Activated naive CD4-positive, alpha-beta T cell treated with anti-CD3 and anti-CD28 coated beads, Interleukin-2, amount 10 ng/mL, durations not matched to agents 7 days and 5 days (primary cell): ENCODE data around the gene MICOS13.
"Not testable (repeated sequence)": the region's sequence is repeated elsewhere in the genome, so short reads cannot be mapped to it uniquely, and the experiment has no call there.

Experiments used
- CTCF ChIA-PET: fragments of 350-600 bp; sonication (Branson Sonifier 250); formaldehyde crosslinking; loops from one replicate; lab custom pipeline; 2021; ENCODE audit warnings: antibody characterized with exemption; lab: Charles Lee
- DNase-seq: peaks from one replicate; pipeline ENCODE4 v3.0.0-alpha.2; 2020
- H3K27ac Mint-ChIP-seq: one replicate; pipeline ENCODE4 v1.8.0; 2021; ENCODE audit warnings: mild to moderate bottlenecking, moderate library complexity, mixed read lengths
- H3K27me3 Mint-ChIP-seq: one replicate; pipeline ENCODE4 v1.8.0; 2021; ENCODE audit warnings: mild to moderate bottlenecking, mixed read lengths
- H3K36me3 Mint-ChIP-seq: one replicate; pipeline ENCODE4 v1.8.0; 2021; ENCODE audit warnings: mixed read lengths
- H3K4me1 Mint-ChIP-seq: one replicate; pipeline ENCODE4 v1.8.0; 2021; ENCODE audit warnings: mixed read lengths
- H3K4me3 Mint-ChIP-seq: one replicate; pipeline ENCODE4 v1.8.0; 2021; ENCODE audit warnings: mild to moderate bottlenecking, moderate library complexity, mixed read lengths
- H3K9me3 Mint-ChIP-seq: one replicate; pipeline ENCODE4 v1.8.0; 2021; ENCODE audit warnings: mixed read lengths

MICOS13 gene

GRCh38 chr19:5694956-5695648 lies 14.8 kb upstream of the MICOS13 start:
- CTCF ChIA-PET: interaction anchor here (1.0 kb wide), 1 partner anchor 24 kb away, joined by 3 read pairs; no protein-coding TSS in a partner anchor
- H3K27ac Mint-ChIP-seq: no peak overlapping the region
- DNase-seq: no peak
- peaks cover 45% of the 10 kb centered on the region for H3K36me3 Mint-ChIP-seq
- H3K4me1 Mint-ChIP-seq: peaks cover 22% of the 10 kb centered on the region
- H3K9me3 Mint-ChIP-seq: no peaks in the 10 kb centered on the region
- H3K4me3 Mint-ChIP-seq: no peak overlapping the region
- H3K27me3 Mint-ChIP-seq: peaks cover 6% of the 10 kb centered on the region

GRCh38 chr19:5694167-5694955 lies 14.0 kb upstream of the MICOS13 start:
- DNase-seq: no peak
- CTCF ChIA-PET: interaction anchor here (1.0 kb wide), 1 partner anchor 24 kb away, joined by 3 read pairs; no protein-coding TSS in a partner anchor
- peaks cover 26% of the 10 kb centered on the region for H3K4me1 Mint-ChIP-seq
- no peak overlapping the region for H3K4me3 Mint-ChIP-seq
- no peaks in the 10 kb centered on the region for H3K9me3 Mint-ChIP-seq
- H3K27me3 Mint-ChIP-seq: peaks cover 8% of the 10 kb centered on the region
- H3K27ac Mint-ChIP-seq: no peak overlapping the region
- H3K36me3 Mint-ChIP-seq: peaks cover 47% of the 10 kb centered on the region

GRCh38 chr19:5693195-5694166 lies 13.2 kb upstream of the MICOS13 start:
- Mint-ChIP-seq H3K9me3 (no peaks in the 10 kb centered on the region), H3K27ac (no peak overlapping the region), H3K27me3 (peaks cover 8% of the 10 kb centered on the region), H3K4me1 (peaks cover 29% of the 10 kb centered on the region), H3K36me3 (peaks cover 41% of the 10 kb centered on the region), H3K4me3 (no peak overlapping the region)
- CTCF ChIA-PET: no interaction called here
- DNase-seq: no peak

GRCh38 chr19:5692723-5693194 lies 12.4 kb upstream of the MICOS13 start:
- Mint-ChIP-seq H3K27me3 (peaks cover 8% of the 10 kb centered on the region), H3K27ac (peak overlapping the region; percentile 55), H3K9me3 (no peaks in the 10 kb centered on the region), H3K36me3 (peaks cover 41% of the 10 kb centered on the region), H3K4me3 (peak overlapping the region; percentile 95), H3K4me1 (peaks cover 34% of the 10 kb centered on the region)
- no peak for DNase-seq
- CTCF ChIA-PET: no interaction called here

- H3K27ac Mint-ChIP-seq: peak overlapping the region; percentile 64
- H3K4me1 Mint-ChIP-seq: peaks cover 34% of the 10 kb centered on the region
- no peak for DNase-seq
- CTCF ChIA-PET: interaction anchor here (1.1 to 3.3 kb wide), 4 partner anchors 20 to 136 kb away, joined by 3 to 19 read pairs (median 8); partner anchors contain the start of genes CATSPERD and LONP1
- H3K4me3 Mint-ChIP-seq: peak overlapping the region; percentile 95
- H3K9me3 Mint-ChIP-seq: no peaks in the 10 kb centered on the region
- peaks cover 8% of the 10 kb centered on the region for H3K27me3 Mint-ChIP-seq
- peaks cover 39% of the 10 kb centered on the region for H3K36me3 Mint-ChIP-seq
These were observed 11.8 kb upstream of the MICOS13 start for GRCh38 chr19:5691822-5692722.

- peak; percentile 51 for DNase-seq
- Mint-ChIP-seq H3K27me3 (peaks cover 12% of the 10 kb centered on the region), H3K4me1 (peaks cover 38% of the 10 kb centered on the region), H3K4me3 (peak overlapping the region; percentile 95), H3K27ac (peak overlapping the region; percentile 92), H3K9me3 (no peaks in the 10 kb centered on the region), H3K36me3 (peaks cover 33% of the 10 kb centered on the region)
- CTCF ChIA-PET: interaction anchor here (1.1 to 3.3 kb wide), 4 partner anchors 21 to 137 kb away, joined by 3 to 19 read pairs (median 8); partner anchors contain the start of genes CATSPERD and LONP1
These were observed 10.9 kb upstream of the MICOS13 start for GRCh38 chr19:5690955-5691821.

GRCh38 chr19:5690125-5690954 lies 10.0 kb upstream of the MICOS13 start, which contains the start of gene RPL36:
Gene RPL36, plus strand, starts transcription at chr19:5690295. Its CDS starts 213 bp downstream, at chr19:5690508.
- Mint-ChIP-seq H3K27ac (peak within 1 kb of the TSS; percentile 92), H3K36me3 (peaks cover 32% of the 10 kb centered on the region), H3K27me3 (peaks cover 12% of the 10 kb centered on the region), H3K4me1 (peaks cover 44% of the 10 kb centered on the region), H3K4me3 (peak within 1 kb of the TSS; percentile 95), H3K9me3 (no peaks in the 10 kb centered on the region)
- CTCF ChIA-PET: interaction anchor here (0.6 to 3.3 kb wide), 13 partner anchors 13 to 282 kb away, joined by 3 to 19 read pairs (median 4); partner anchors contain the start of genes CATSPERD, LONP1, SAFB and SAFB2
- DNase-seq: peak; percentile 99

GRCh38 chr19:5688262-5688881 lies 8.1 kb upstream of the MICOS13 start:
- not testable (repeated sequence) for DNase-seq, H3K27ac Mint-ChIP-seq, H3K9me3 Mint-ChIP-seq
- H3K36me3 Mint-ChIP-seq: peaks cover 25% of the 10 kb centered on the region
- CTCF ChIA-PET: interaction anchor here (0.6 to 2.0 kb wide), 4 partner anchors 9 to 1949 kb away, joined by 3 to 11 read pairs (median 4); partner anchors contain the start of genes CATSPERD and LONP1
- peak overlapping the region; percentile 40 for H3K4me3 Mint-ChIP-seq
- H3K27me3 Mint-ChIP-seq: peaks cover 13% of the 10 kb centered on the region
- peaks cover 44% of the 10 kb centered on the region for H3K4me1 Mint-ChIP-seq

- no peaks in the 10 kb centered on the region for H3K9me3 Mint-ChIP-seq
- no peak for DNase-seq
- peaks cover 37% of the 10 kb centered on the region for H3K4me1 Mint-ChIP-seq
- peak overlapping the region; percentile 87 for H3K27ac Mint-ChIP-seq
- peaks cover 18% of the 10 kb centered on the region for H3K36me3 Mint-ChIP-seq
- CTCF ChIA-PET: interaction anchor here (0.6 to 1.5 kb wide), 7 partner anchors 26 to 1950 kb away, joined by 3 to 4 read pairs (median 4); partner anchors contain the start of gene NRTN
- peak overlapping the region; percentile 79 for H3K4me3 Mint-ChIP-seq
- H3K27me3 Mint-ChIP-seq: peaks cover 19% of the 10 kb centered on the region
These were observed 7.3 kb upstream of the MICOS13 start for GRCh38 chr19:5687360-5688198.
